ENCODE results near the gene CC2D1A. TPM values are rescaled to one million over a fixed set of nuclear protein-coding genes. Genes with fewer than 3 reads are reported as not detected.

Gene CC2D1A
- total RNA-seq, 1 donor from 2014 or later: 38.5 TPM

- intact Hi-C loops (cut with micrococcal nuclease): loop anchor here (5.0 to 10.0 kb wide), 2 partner anchors 174 to 591 kb away; partner anchors contain the start of gene PTGER1
- H3K27me3 Mint-ChIP-seq: no peaks in the 10 kb centered on the region
- no peaks in the 10 kb centered on the region for H3K9me3 Mint-ChIP-seq
- DNase-seq: no peak
- H3K4me3 Mint-ChIP-seq: no peak overlapping the region
- peak overlapping the region; percentile 9 for H3K27ac Mint-ChIP-seq
- no peaks in the 10 kb centered on the region for H3K36me3 Mint-ChIP-seq (ENCODE audit: low read depth)
- H3K4me1 Mint-ChIP-seq: peaks cover 34% of the 10 kb centered on the region
Observed at GRCh38 chr19:13883516-13884064, 22.4 kb upstream of the CC2D1A start.

GRCh38 chr19:13884726-13885591 is 21.0 kb upstream of the CC2D1A start:
- H3K4me1 Mint-ChIP-seq: peaks cover 32% of the 10 kb centered on the region

DNA sequence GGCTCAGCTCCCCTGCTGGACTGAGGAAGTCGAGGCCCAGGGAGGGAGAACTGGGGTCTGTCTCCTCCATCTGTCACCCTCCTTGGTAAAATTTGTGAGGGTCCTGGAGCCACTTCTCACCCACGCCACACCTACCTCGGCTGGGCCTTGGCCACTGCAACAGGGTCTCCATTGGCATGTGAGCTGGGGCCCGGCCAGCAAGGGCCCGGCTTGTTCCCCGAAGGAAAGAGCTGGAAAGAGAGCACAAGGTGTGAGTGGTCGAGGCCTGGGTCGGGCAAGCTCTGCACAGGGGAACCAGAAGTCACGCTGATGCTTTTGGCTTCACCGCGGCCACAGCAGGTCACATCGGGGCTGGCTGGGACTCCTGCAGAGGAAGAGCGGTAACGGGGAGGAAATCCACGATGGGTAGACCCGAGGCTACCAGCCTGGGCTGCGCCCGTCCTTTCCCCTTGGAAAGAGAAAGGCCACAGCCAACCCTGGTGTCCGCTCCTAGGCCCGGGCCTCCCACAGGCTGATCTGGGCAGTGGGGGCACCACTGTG is 20.1 kb upstream of the CC2D1A start:
- no peaks in the 10 kb centered on the region for H3K9me3 Mint-ChIP-seq
- no peaks in the 10 kb centered on the region for H3K27me3 Mint-ChIP-seq
- no peaks in the 10 kb centered on the region for H3K36me3 Mint-ChIP-seq (ENCODE audit: low read depth)
- no peak for DNase-seq
- intact Hi-C loops (cut with micrococcal nuclease): loop anchor here (10.0 kb wide), 1 partner anchor 589 kb away; the partner anchor contains the start of gene PTGER1
- H3K4me1 Mint-ChIP-seq: peaks cover 25% of the 10 kb centered on the region
- H3K4me3 Mint-ChIP-seq: no peak overlapping the region
- no peak overlapping the region for H3K27ac Mint-ChIP-seq

More at GRCh38 chr19:13884726-13885591, 21.0 kb upstream of the CC2D1A start:
- Mint-ChIP-seq H3K27me3 (no peaks in the 10 kb centered on the region), H3K4me3 (no peak overlapping the region), H3K36me3 (ENCODE audit: low read depth) (no peaks in the 10 kb centered on the region), H3K27ac (no peak overlapping the region), H3K9me3 (no peaks in the 10 kb centered on the region)
- DNase-seq: no peak
- intact Hi-C loops (cut with micrococcal nuclease): loop anchor here (5.0 to 10.0 kb wide), 2 partner anchors 172 to 590 kb away; partner anchors contain the start of gene PTGER1

- no peaks in the 10 kb centered on the region for H3K27me3 Mint-ChIP-seq
- H3K27ac Mint-ChIP-seq: no peak overlapping the region
- H3K9me3 Mint-ChIP-seq: no peaks in the 10 kb centered on the region
- H3K36me3 Mint-ChIP-seq (ENCODE audit: low read depth): no peaks in the 10 kb centered on the region
- peak; percentile 68 for DNase-seq
- no peak overlapping the region for H3K4me3 Mint-ChIP-seq
- intact Hi-C loops (cut with micrococcal nuclease): loop anchor here (10.0 kb wide), 1 partner anchor 588 kb away; the partner anchor contains the start of gene PTGER1
- peaks cover 14% of the 10 kb centered on the region for H3K4me1 Mint-ChIP-seq
Observed at GRCh38 chr19:13887018-13887436, 19.0 kb upstream of the CC2D1A start.

GRCh38 chr19:13887517-13887916 is 18.5 kb upstream of the CC2D1A start:
- Mint-ChIP-seq H3K4me1 (peaks cover 9% of the 10 kb centered on the region), H3K4me3 (no peak overlapping the region), H3K36me3 (ENCODE audit: low read depth) (no peaks in the 10 kb centered on the region), H3K27ac (no peak overlapping the region), H3K27me3 (no peaks in the 10 kb centered on the region), H3K9me3 (no peaks in the 10 kb centered on the region)
- intact Hi-C loops (cut with micrococcal nuclease): loop anchor here (10.0 kb wide), 1 partner anchor 587 kb away; the partner anchor contains the start of gene PTGER1
- DNase-seq: no peak

GRCh38 chr19:13888281-13888680 is 17.7 kb upstream of the CC2D1A start:
- H3K36me3 Mint-ChIP-seq (ENCODE audit: low read depth): peaks cover 5% of the 10 kb centered on the region
- no peaks in the 10 kb centered on the region for H3K9me3 Mint-ChIP-seq
- no peak for DNase-seq
- H3K27ac Mint-ChIP-seq: no peak overlapping the region
- no peaks in the 10 kb centered on the region for H3K27me3 Mint-ChIP-seq
- H3K4me3 Mint-ChIP-seq: no peak overlapping the region
- H3K4me1 Mint-ChIP-seq: peaks cover 7% of the 10 kb centered on the region
- intact Hi-C loops (cut with micrococcal nuclease): loop anchor here (10.0 kb wide), 1 partner anchor 587 kb away; the partner anchor contains the start of gene PTGER1

- H3K36me3 Mint-ChIP-seq (ENCODE audit: low read depth): peaks cover 5% of the 10 kb centered on the region
- H3K27me3 Mint-ChIP-seq: no peaks in the 10 kb centered on the region
- H3K4me3 Mint-ChIP-seq: no peak overlapping the region
- no peak for DNase-seq
- no peaks in the 10 kb centered on the region for H3K4me1 Mint-ChIP-seq
- intact Hi-C loops (cut with micrococcal nuclease): no loop called here
- no peak overlapping the region for H3K27ac Mint-ChIP-seq
- H3K9me3 Mint-ChIP-seq: no peaks in the 10 kb centered on the region
Observed at GRCh38 chr19:13890136-13890535, 15.9 kb upstream of the CC2D1A start.

DNA sequence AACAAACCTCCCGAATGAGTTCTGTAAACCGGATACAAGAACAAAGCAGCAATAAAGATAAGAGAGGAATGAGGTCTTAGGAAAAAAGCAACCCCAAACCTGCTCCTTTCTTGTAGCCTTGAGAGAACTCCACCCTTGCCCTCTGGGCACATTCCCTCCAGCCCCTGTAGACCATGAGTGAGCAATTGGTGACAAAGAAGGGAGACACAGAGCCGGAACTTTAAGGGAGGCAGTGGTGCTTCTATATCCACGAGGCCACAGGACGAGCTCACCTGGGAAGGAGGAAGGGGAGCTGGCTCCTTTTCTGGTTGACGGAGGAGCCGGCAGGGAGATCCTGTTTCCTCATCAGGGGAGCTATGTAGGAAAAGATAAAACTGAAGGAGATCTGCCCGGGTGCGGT is 13.1 kb upstream of the CC2D1A start:
- no peaks in the 10 kb centered on the region for H3K4me1 Mint-ChIP-seq
- no peaks in the 10 kb centered on the region for H3K27me3 Mint-ChIP-seq
- H3K36me3 Mint-ChIP-seq (ENCODE audit: low read depth): peaks cover 5% of the 10 kb centered on the region
- DNase-seq: no peak
- intact Hi-C loops (cut with micrococcal nuclease): no loop called here
- H3K4me3 Mint-ChIP-seq: no peak overlapping the region
- no peaks in the 10 kb centered on the region for H3K9me3 Mint-ChIP-seq
- H3K27ac Mint-ChIP-seq: no peak overlapping the region

GRCh38 chr19:13894552-13894951 is 11.4 kb upstream of the CC2D1A start:
- Mint-ChIP-seq H3K27me3 (no peaks in the 10 kb centered on the region), H3K4me1 (no peaks in the 10 kb centered on the region), H3K4me3 (no peak overlapping the region), H3K9me3 (no peaks in the 10 kb centered on the region), H3K36me3 (ENCODE audit: low read depth) (peaks cover 5% of the 10 kb centered on the region), H3K27ac (no peak overlapping the region)
- DNase-seq: no peak
- intact Hi-C loops (cut with micrococcal nuclease): no loop called here

GRCh38 chr19:13896227-13896626 is 9.8 kb upstream of the CC2D1A start:
- DNase-seq: no peak
- intact Hi-C loops (cut with micrococcal nuclease): no loop called here
- no peak overlapping the region for H3K4me3 Mint-ChIP-seq
- no peaks in the 10 kb centered on the region for H3K9me3 Mint-ChIP-seq
- H3K4me1 Mint-ChIP-seq: no peaks in the 10 kb centered on the region
- H3K36me3 Mint-ChIP-seq (ENCODE audit: low read depth): peaks cover 5% of the 10 kb centered on the region
- no peaks in the 10 kb centered on the region for H3K27me3 Mint-ChIP-seq
- H3K27ac Mint-ChIP-seq: no peak overlapping the region

DNA sequence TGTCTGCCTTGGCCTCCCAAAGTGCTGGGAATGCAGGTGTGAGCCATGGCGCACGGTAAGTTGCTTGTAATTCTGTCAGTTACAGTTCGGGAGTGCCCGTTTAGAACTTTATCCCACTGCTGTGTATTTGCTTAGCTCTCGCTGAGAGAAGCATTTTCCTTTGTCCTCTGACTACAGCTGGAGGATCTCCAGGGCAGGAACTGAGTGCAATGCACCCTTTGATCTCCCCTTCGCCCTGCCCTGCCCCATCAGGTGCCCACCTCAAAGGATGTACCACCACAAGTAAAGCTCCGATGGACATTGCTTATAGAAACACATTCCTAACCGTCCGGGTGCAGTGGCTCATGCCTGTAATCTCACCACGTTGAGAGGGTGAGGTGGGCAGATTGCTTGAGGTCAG is 6.6 kb upstream of the CC2D1A start:
- Mint-ChIP-seq H3K27me3 (no peaks in the 10 kb centered on the region), H3K4me1 (peaks cover 2% of the 10 kb centered on the region), H3K4me3 (no peak overlapping the region), H3K27ac (no peak overlapping the region), H3K9me3 (no peaks in the 10 kb centered on the region), H3K36me3 (ENCODE audit: low read depth) (no peaks in the 10 kb centered on the region)
- intact Hi-C loops (cut with micrococcal nuclease): no loop called here
- DNase-seq: no peak

- H3K36me3 Mint-ChIP-seq (ENCODE audit: low read depth): peaks cover 1% of the 10 kb centered on the region
- DNase-seq: no peak
- H3K27me3 Mint-ChIP-seq: no peaks in the 10 kb centered on the region
- no peak overlapping the region for H3K4me3 Mint-ChIP-seq
- peaks cover 5% of the 10 kb centered on the region for H3K4me1 Mint-ChIP-seq
- no peak overlapping the region for H3K27ac Mint-ChIP-seq
- H3K9me3 Mint-ChIP-seq: no peaks in the 10 kb centered on the region
- intact Hi-C loops (cut with micrococcal nuclease): no loop called here
Observed at GRCh38 chr19:13899912-13900584, 6.0 kb upstream of the CC2D1A start.

DNA sequence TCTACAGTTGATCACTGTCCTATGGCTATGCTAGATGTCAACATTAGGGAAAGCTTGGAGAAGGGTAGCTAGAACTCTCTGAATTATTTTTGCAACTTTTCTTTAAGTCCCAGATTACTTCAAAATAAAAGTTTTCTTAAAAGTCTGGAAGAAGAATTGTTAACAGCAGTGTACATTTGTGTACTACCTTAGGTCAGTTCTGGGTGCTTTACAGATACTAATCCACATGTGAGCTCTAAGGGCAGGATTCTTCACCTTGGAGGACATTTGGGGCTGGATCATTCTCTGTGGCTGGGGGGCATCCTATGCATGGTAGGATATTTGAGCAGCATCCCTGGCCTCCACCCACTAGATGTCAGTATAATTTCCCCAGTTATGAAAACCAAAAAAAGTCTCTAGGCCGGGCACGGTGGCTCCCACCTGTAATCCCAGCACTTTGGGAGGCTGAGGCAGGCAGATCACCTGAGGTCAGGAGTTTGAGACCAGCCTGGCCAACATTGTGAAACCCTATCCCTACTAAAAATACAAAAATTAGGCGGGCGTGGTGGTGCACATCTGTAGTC is 2.9 kb upstream of the CC2D1A start:
- Mint-ChIP-seq H3K36me3 (ENCODE audit: low read depth) (peaks cover 1% of the 10 kb centered on the region), H3K27ac (no peak overlapping the region), H3K4me3 (no peak overlapping the region), H3K4me1 (peaks cover 15% of the 10 kb centered on the region), H3K9me3 (no peaks in the 10 kb centered on the region), H3K27me3 (no peaks in the 10 kb centered on the region)
- peak; percentile 75 for DNase-seq
- intact Hi-C loops (cut with micrococcal nuclease): no loop called here
